Measurements from ENCODE around the gene SGCD.

The SGCD gene

DNA sequence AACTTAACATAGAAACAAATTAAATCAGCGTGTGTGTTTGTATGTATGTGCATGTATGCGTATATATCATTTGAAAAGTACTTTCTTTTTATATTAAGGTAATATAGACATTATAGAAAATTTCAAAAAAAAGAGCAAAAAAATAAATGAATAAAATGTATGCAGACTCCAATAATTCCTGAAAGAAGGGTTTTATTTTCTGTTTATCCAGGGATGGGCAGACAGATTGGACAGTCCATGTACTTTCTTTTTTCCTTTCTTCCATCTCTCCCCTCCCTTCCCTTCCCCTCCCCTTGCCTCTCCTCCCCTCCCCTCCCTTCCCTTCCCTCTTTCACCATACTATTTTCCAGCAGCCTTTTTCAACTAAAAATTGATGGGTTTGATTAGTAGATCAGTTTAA lies 123.8 kb downstream of the SGCD start:
- in situ Hi-C loops (cut with MboI; ENCODE audit: low sequenced_read_pairs): no loop called here

GRCh38 chr5:156451505-156451904 lies 124.5 kb downstream of the SGCD start:
- in situ Hi-C loops (cut with MboI; ENCODE audit: low sequenced_read_pairs): no loop called here

GRCh38 chr5:156456857-156457256 lies 129.9 kb downstream of the SGCD start:
- in situ Hi-C loops (cut with MboI; ENCODE audit: low sequenced_read_pairs): no loop called here

GRCh38 chr5:156459812-156460385 lies 132.9 kb downstream of the SGCD start:
- in situ Hi-C loops (cut with MboI; ENCODE audit: low sequenced_read_pairs): no loop called here

- in situ Hi-C loops (cut with MboI; ENCODE audit: low sequenced_read_pairs): no loop called here
Measured at GRCh38 chr5:156460471-156460870, 133.5 kb downstream of the SGCD start.

DNA sequence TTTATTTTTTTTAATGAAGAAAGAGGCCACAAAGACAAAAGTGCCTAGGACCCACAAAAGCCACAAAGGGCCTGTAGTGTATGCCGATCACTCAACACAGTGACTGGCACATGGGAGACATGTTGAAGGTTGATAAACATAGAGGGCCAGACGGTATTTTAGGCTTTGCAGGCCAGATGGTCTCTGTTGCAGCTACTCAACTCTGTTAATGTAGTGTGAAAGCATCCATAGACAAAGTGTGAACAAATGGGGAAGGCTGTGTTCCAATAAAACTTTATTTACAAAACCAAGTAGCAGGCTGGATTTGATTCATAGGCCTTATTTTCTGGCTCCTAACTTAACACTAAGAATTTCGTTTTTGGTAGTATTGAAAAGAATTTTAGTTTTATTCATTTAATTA lies 139.9 kb downstream of the SGCD start:
- in situ Hi-C loops (cut with MboI; ENCODE audit: low sequenced_read_pairs): no loop called here

DNA sequence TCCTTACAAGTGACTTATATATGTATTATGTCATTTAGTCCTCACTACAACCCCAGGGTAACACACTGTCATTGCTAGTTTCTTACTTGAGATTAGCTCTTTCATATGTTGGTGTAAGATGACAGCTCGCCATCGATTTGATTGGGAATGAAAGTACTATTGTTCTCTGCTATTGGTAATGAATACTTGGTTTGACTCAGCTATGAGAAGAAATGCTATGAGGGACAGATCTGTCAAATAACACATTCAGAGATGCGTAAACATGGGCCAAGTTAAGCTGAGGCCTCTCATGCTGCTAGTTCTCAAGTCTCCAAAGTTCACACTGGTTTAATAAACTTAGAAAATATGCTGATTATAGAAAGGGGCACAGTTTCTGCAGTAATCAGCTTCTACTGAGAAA lies 142.7 kb downstream of the SGCD start:
- in situ Hi-C loops (cut with MboI; ENCODE audit: low sequenced_read_pairs): no loop called here

DNA sequence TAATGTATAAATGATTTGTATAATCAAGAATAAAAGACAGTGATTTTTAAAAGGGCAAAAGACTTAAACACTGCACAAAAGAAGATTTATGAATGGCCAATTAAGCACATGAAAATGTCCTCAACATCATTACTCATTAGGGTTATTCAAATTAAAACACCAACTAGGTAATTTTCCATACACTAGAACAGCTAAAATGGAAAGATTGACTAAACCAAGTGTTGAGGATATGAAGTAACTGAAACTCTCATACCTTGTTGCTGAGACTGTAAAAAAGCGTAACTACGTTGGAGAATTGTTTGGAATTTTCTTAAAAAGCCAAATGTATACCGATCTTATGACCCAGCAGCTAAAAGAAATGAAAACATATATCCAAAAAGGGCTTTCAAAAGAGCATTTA lies 144.9 kb downstream of the SGCD start:
- in situ Hi-C loops (cut with MboI; ENCODE audit: low sequenced_read_pairs): no loop called here

GRCh38 chr5:156473269-156473908 lies 146.4 kb downstream of the SGCD start:
- in situ Hi-C loops (cut with MboI; ENCODE audit: low sequenced_read_pairs): no loop called here

GRCh38 chr5:156474251-156474650 lies 147.3 kb downstream of the SGCD start:
- in situ Hi-C loops (cut with MboI; ENCODE audit: low sequenced_read_pairs): no loop called here

DNA sequence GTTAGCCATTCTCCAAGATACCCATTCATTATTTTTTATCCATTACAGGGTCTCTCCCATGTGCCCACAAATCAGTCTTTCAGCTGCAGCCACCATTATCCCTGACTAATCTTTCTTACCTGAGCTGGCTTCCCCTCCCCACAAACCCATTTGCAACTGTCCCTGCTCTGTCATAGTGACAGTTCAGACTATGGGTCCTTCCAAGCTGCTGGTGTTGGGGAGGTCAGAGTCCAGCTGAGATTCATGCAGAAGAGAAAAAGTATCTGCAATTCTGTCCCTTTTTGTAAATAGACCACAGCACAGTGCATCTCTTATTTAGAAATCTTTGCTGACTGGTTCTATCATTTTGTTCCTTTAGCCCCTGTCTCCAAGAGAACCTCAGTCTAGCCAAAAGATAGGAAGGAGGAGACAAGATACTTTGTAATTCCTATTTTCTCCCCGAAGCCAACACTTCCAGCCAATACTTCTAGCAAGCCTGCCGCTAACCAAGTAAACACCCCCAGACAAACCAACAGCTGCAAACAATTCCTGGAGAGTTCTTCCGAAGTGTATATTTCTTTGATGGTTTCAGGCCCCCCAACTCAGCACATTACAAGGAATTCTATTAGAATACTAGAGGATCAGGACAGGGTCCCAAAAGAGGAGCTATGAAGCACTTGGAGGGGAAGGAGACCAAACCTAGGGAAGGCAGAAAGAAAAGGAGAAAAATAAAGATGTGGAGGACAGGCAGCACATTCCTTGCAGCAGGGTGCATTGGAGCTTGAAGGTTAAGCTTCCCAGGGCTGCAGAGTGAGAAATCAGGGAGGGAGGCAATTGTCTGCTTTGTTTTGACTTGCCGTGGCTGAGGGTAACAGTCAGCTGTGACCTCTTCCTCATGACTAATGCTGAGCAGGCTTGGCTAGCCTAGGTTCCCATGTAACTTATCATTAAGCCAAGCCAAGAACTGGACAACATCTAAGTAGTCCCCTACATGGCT lies 148.5 kb downstream of the SGCD start:
- in situ Hi-C loops (cut with MboI; ENCODE audit: low sequenced_read_pairs): no loop called here

DNA sequence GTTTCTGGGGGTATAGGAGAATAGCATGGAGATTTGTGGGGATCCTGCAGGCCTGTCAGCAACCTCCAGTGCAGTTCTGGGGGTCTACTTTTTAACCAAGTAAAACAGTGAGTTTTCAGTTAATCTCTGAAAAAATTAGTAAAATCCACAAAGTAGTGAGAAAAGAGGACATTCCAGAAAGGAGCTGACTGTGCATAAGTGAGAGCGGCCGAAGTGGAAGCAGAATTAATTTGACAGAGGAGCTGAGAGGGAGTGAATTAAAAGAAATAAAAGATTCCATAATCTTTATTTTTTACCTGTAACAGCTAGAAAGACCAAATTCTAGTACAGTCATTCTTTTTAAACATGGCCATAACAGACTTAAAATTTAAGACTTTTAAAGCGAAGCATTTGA lies 149.2 kb downstream of the SGCD start:
- in situ Hi-C loops (cut with MboI; ENCODE audit: low sequenced_read_pairs): no loop called here

DNA sequence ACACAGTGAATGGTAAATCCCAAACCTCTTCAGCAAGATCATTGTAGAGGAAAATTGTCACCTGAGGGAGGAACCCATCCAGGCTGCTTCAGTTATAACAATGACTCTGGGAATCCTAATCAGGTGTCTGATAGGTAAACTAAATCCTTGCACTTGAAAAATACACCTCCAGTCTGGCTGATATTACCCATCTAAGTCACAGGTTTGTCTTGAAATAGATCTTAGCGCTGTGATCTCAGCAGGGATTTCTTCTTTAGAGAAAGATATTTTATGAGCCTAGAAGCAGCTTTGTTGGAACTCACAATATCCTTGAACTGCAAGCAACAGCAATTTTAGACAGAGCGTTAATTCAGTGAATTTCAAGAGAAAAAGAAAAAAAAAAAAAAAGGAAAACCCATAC lies 149.7 kb downstream of the SGCD start:
- in situ Hi-C loops (cut with MboI; ENCODE audit: low sequenced_read_pairs): no loop called here

DNA sequence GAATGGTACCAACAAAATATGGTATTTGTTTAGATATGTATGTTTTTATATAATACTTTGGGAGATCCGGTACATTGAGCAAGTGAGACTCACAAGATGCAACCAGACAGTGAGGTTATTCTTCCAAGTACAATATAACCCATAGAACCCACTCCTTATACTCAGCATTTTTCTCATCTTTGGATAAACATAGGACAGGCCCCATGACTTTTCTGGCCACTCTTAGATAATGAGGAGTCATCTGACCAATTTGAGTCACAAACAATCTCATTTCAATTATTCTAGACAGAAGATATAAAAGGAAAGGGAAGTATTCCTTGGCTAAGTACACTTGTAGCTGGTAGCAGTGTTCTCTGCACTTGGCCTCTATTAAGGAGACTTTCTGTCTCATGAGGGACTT lies 150.2 kb downstream of the SGCD start:
- in situ Hi-C loops (cut with MboI; ENCODE audit: low sequenced_read_pairs): no loop called here

DNA sequence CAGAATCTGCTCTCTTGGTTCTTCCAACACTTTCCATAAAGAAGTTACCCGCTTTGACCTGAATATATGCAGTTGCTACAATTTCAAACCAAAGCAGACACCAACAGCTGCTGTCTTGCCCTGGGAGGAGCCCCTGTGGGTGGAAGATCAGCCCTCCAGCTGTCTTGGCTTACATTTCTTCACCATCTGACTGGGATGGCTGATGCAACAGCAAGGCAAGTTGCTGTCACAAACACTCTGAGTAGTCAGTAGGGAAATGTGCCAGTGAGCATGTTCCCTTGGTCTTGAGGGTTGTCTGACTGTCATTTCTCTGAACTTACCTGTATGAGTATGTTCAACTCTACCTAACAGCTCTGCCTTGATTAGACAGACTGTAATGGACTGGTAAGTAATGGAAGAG lies 152.9 kb downstream of the SGCD start:
- in situ Hi-C loops (cut with MboI; ENCODE audit: low sequenced_read_pairs): no loop called here

- in situ Hi-C loops (cut with MboI; ENCODE audit: low sequenced_read_pairs): no loop called here
Measured at GRCh38 chr5:156481741-156482140, 154.8 kb downstream of the SGCD start.

DNA sequence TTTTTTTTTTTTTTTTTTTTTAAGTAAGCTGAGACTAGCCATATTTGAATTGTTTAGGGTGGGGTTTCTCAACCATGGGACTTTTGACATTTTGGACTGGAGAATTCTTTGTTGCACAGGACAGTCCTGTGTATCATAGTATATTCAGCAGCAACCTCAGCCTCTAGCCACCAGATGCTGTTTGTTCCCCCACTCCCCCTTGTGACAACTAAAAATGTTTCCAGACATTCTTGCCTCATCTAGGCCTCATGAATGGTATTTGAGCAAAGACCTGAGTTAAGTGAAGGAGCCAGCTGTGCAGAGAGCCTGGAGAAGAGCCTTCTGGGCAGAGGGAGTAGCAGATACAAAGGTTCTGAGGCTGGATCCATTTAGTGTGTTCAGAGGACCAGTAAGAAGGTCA lies 155.9 kb downstream of the SGCD start:
- in situ Hi-C loops (cut with MboI; ENCODE audit: low sequenced_read_pairs): no loop called here

- in situ Hi-C loops (cut with MboI; ENCODE audit: low sequenced_read_pairs): no loop called here
Measured at GRCh38 chr5:156486394-156487238, 159.7 kb downstream of the SGCD start.

GRCh38 chr5:156491766-156492165 lies 164.8 kb downstream of the SGCD start:
- in situ Hi-C loops (cut with MboI; ENCODE audit: low sequenced_read_pairs): no loop called here

GRCh38 chr5:156496291-156496690 lies 169.3 kb downstream of the SGCD start:
- in situ Hi-C loops (cut with MboI; ENCODE audit: low sequenced_read_pairs): no loop called here

DNA sequence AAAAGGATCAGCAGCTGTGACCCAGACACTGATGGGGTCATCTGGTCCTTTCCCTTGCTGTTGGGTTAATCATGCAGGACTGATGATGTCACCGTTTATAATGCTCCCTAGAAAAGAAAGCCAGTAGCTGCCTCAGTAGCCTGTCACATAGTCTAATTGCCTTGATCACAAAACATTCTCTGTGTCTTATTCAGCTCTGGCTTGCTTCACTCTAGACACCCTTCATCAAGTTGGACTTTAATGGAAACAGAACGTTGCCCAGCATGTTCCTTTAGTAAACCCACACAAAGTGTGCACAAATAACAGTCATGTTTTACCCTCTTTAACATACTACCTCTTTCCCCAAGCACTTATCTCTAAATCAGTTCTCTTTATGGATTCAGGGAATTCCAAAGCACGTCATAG lies 170.8 kb downstream of the SGCD start:
- in situ Hi-C loops (cut with MboI; ENCODE audit: low sequenced_read_pairs): no loop called here

Data from HL-60/S4 treated with retinoic acid at 250 ng/mL for 4 days and 3 days (cell line).